Colon (tissue), 2 donors: ENCODE measurements around the gene PSMG3.

Experiments
- FAIRE-seq: peaks from 2 replicates; lab custom pipeline; 2012; peaks lifted over from hg19 to GRCh38; lab: Jason Lieb, UNC
- donor health status: control.
- donor health status: control.

The PSMG3 gene

GRCh38 chr7:1558181-1558811, 11.5 kb downstream of the PSMG3 start:
- no peak for FAIRE-seq

- no peak for FAIRE-seq
These were observed 12.1 kb downstream of the PSMG3 start for GRCh38 chr7:1557771-1558170.

- FAIRE-seq, result no peak
These were observed 12.8 kb downstream of the PSMG3 start for GRCh38 chr7:1557006-1557405.

- no peak for FAIRE-seq
These were observed 13.9 kb downstream of the PSMG3 start, which contains the start of gene TMEM184A for GRCh38 chr7:1555813-1556543. Gene TMEM184A, minus strand, starts transcription at chr7:1556205. Its CDS starts 721 bp downstream, at chr7:1555484.

- FAIRE-seq, result no peak
These were observed 14.6 kb downstream of the PSMG3 start for GRCh38 chr7:1555046-1555812.

GRCh38 chr7:1554333-1555045, 15.3 kb downstream of the PSMG3 start:
- FAIRE-seq, result no peak

- no peak for FAIRE-seq
These were observed 16.2 kb downstream of the PSMG3 start for GRCh38 chr7:1553512-1554210.

GRCh38 chr7:1552200-1552599, 17.6 kb downstream of the PSMG3 start:
- FAIRE-seq, result no peak

- FAIRE-seq, result no peak
These were observed 19.0 kb downstream of the PSMG3 start for GRCh38 chr7:1550846-1551155.

- no peak for FAIRE-seq
These were observed 19.6 kb downstream of the PSMG3 start for GRCh38 chr7:1550005-1550845.

- no peak for FAIRE-seq
These were observed 20.4 kb downstream of the PSMG3 start for GRCh38 chr7:1549357-1550004.

GRCh38 chr7:1548944-1549343, 20.9 kb downstream of the PSMG3 start:
- FAIRE-seq, result no peak

GRCh38 chr7:1548438-1548831, 21.4 kb downstream of the PSMG3 start:
- FAIRE-seq, result no peak

- FAIRE-seq, result no peak
These were observed 21.9 kb downstream of the PSMG3 start for GRCh38 chr7:1547777-1548437.

GRCh38 chr7:1546909-1547776, 22.7 kb downstream of the PSMG3 start:
- FAIRE-seq, result no peak

GRCh38 chr7:1546274-1546908, 23.4 kb downstream of the PSMG3 start:
- FAIRE-seq, result no peak

- no peak for FAIRE-seq
These were observed 24.2 kb downstream of the PSMG3 start for GRCh38 chr7:1545417-1546246.
